Endothelial cell of umbilical vein (primary cell): ENCODE measurements around the gene HOXC13. TPM values are rescaled to one million over a fixed set of nuclear protein-coding genes. Genes with fewer than 3 reads are reported as not detected.
A peak's percentile ranks its signal among the peaks of the same experiment; 100 is the strongest.

Source experiments
- BruUV-seq: library from RNA; stranded (reverse); fragments of 400-500 nt; replicated peaks from 2 replicates; lab custom pipeline; 2021; lab: Mats Ljungman, UMichigan
- CTCF ChIA-PET: fragments of 300-600, 350-600 bp; sonication (Branson Sonifier 250); formaldehyde crosslinking; loops from one replicate; lab custom pipeline; 2021; ENCODE audit warnings: antibody characterized with exemption, inconsistent platforms; lab: Charles Lee
- POLR2A ChIA-PET: fragments of 300-600, 350-600 bp; sonication (Branson Sonifier 250); formaldehyde crosslinking; loops from one replicate; lab custom pipeline; 2021; ENCODE audit warnings: antibody characterized with exemption, inconsistent platforms; lab: Charles Lee
- DNase-seq: peaks from one replicate; pipeline ENCODE4 v3.0.0-alpha.2; 2011; ENCODE audit warnings: low read depth, low spot score
- FAIRE-seq: peaks from 2 replicates; lab custom pipeline; 2011; peaks lifted over from hg19 to GRCh38; lab: Jason Lieb, UNC
- H2AFZ ChIP-seq: 2 replicates; pipeline ENCODE4 v1.6.0; 2012; ENCODE audit warnings: low read depth, low read length, control low read depth, inconsistent platforms
- H3K27ac ChIP-seq: 2 replicates; pipeline ENCODE4 v1.5.1; 2011; ENCODE audit warnings: low read depth, mild to moderate bottlenecking, control low read depth, low read length, moderate library complexity; ENCODE audit not compliant: insufficient read depth
- H3K27me3 ChIP-seq, 2 experiments: 2 replicates each; pipeline versions ENCODE4 v1.6.0 to v1.6.1; 2011; ENCODE audit warnings: low read length in 2 of 2, mixed read lengths in 1 of 2; ENCODE audit not compliant: control insufficient read depth in 2 of 2, insufficient read depth in 2 of 2
- H3K36me3 ChIP-seq, 2 experiments: 2 replicates in 1 of 2; 3 replicates in 1 of 2; pipeline ENCODE4 v1.5.1; 2011; ENCODE audit warnings: low read length in 2 of 2, mild to moderate bottlenecking in 1 of 2, moderate library complexity in 1 of 2; ENCODE audit not compliant: control insufficient read depth in 2 of 2, insufficient read depth in 2 of 2; ENCODE audit errors: extremely low read depth in 1 of 2
- H3K4me1 ChIP-seq: 3 replicates; pipeline ENCODE4 v1.5.1; 2011; ENCODE audit warnings: mild to moderate bottlenecking, low read length; ENCODE audit not compliant: control insufficient read depth, insufficient read depth; ENCODE audit errors: extremely low read depth
- H3K4me2 ChIP-seq: 2 replicates; pipeline ENCODE4 v1.6.1; 2011; ENCODE audit warnings: low read length, control low read depth, mixed read lengths; ENCODE audit not compliant: insufficient read depth
- H3K4me3 ChIP-seq, 3 experiments: fragments of 200-600 bp in 1 of 3; sonication (generic), shearing (Covaris generic) in 1 of 3; replicated peaks in 1 of 3; 2 replicates each; pipeline ENCODE4 v1.5.1; 2011 to 2016; ENCODE audit warnings: control low read depth in 3 of 3, low read length in 3 of 3, mild to moderate bottlenecking in 2 of 3, inconsistent platforms in 1 of 3, low read depth in 1 of 3, moderate library complexity in 1 of 3; ENCODE audit not compliant: insufficient read depth in 1 of 3
- H3K79me2 ChIP-seq: 2 replicates; pipeline ENCODE4 v1.6.0; 2012; ENCODE audit warnings: low read length, inconsistent platforms; ENCODE audit not compliant: control insufficient read depth, insufficient read depth
- H3K9ac ChIP-seq: replicated peaks from 2 replicates; pipeline ENCODE3; 2011; ENCODE audit warnings: low read length, control low read depth; ENCODE audit not compliant: insufficient read depth; ENCODE audit errors: extremely low read depth
- H3K9me1 ChIP-seq: replicated peaks from 3 replicates; pipeline ENCODE4 v1.6.0; 2011; ENCODE audit warnings: mild to moderate bottlenecking, low read length; ENCODE audit not compliant: control insufficient read depth, insufficient read depth; ENCODE audit errors: extremely low read depth
- H3K9me3 ChIP-seq: replicated peaks from 2 replicates; pipeline ENCODE4 v1.5.1; 2012; ENCODE audit warnings: low read length, inconsistent platforms; ENCODE audit not compliant: control insufficient read depth, insufficient read depth
- H4K20me1 ChIP-seq: replicated peaks from 2 replicates; pipeline ENCODE3; 2011; ENCODE audit warnings: mild to moderate bottlenecking, low read length; ENCODE audit not compliant: control insufficient read depth, insufficient read depth; ENCODE audit errors: extremely low read depth
- EZH2 ChIP-seq: IDR thresholded peaks from 2 replicates; pipeline ENCODE4 v1.6.1; 2012; ENCODE audit warnings: borderline replicate concordance, low read depth, mild to moderate bottlenecking, moderate library complexity, low read length, inconsistent platforms; ENCODE audit not compliant: severe bottlenecking
- FOS ChIP-seq: IDR thresholded peaks from 2 replicates; pipeline ENCODE4 v1.6.1; 2011; ENCODE audit warnings: mild to moderate bottlenecking, low read length, moderate library complexity, borderline replicate concordance; ENCODE audit not compliant: insufficient read depth
- GATA2 ChIP-seq: IDR thresholded peaks from 2 replicates; pipeline ENCODE4 v1.7.0; 2011; ENCODE audit warnings: low read depth, mild to moderate bottlenecking, moderate library complexity, mixed read lengths, low read length; ENCODE audit not compliant: insufficient read length, insufficient read depth
- JUN ChIP-seq: IDR thresholded peaks from 2 replicates; pipeline ENCODE4 v1.6.1; 2011; ENCODE audit warnings: borderline replicate concordance, low read depth; ENCODE audit not compliant: insufficient read length, insufficient read depth
- MYC ChIP-seq: IDR thresholded peaks from one replicate; pipeline ENCODE4 v1.6.1; 2011; ENCODE audit warnings: mild to moderate bottlenecking, low read depth, low read length
- POLR2AphosphoS5 ChIP-seq: IDR thresholded peaks from 2 replicates; pipeline ENCODE4 v1.6.1; 2012; ENCODE audit warnings: low read depth, mild to moderate bottlenecking, control low read depth, low read length, moderate library complexity; ENCODE audit not compliant: insufficient read depth
- dilution Hi-C: fragments of 300-500 bp; cut with MboI; formaldehyde crosslinking; loops from one replicate; pipeline ENCODE4 v1.15.0; 2019; ENCODE audit warnings: low sequenced_read_pairs; ENCODE audit not compliant: extremely low pct_ligation_motif_present
- intact Hi-C: fragments of 100-400 bp; cut with micrococcal nuclease; formaldehyde crosslinking; loops from one replicate; pipeline ENCODE4 v1.10.0; 2022
- polyA plus RNA-seq, 4 experiments: library from polyadenylated mRNA; depleted of rRNA in 3 of 4; stranded (reverse) in 3 of 4; unstranded in 1 of 4; fragments of >200 nt; gene quantifications; 2 replicates each; pipeline versions ENCODE4 v1.2.1 to v1.2.3, GENCODE V29; 2011 to 2012; ENCODE audit warnings: missing spikeins in 1 of 4
- total RNA-seq: library from RNA; stranded (reverse); gene quantifications from 2 replicates; pipeline ENCODE4 v1.2.3, GENCODE V29; 2021
- TF ChIP-seq, protein P1 (sequence below), 2 donors: IDR thresholded peaks; 1 replicate in 1 of 2; 2 replicates in 1 of 2; pipeline ENCODE4 v1.5.1; 2011; ENCODE audit warnings: low read length in 2 of 2, mild to moderate bottlenecking in 2 of 2, moderate library complexity in 2 of 2, control low read depth in 1 of 2, inconsistent platforms in 1 of 2, low read depth in 1 of 2; ENCODE audit not compliant: insufficient read depth in 1 of 2; ENCODE audit errors: extremely low read depth in 1 of 2
- TF ChIP-seq, protein P2 (sequence below): IDR thresholded peaks from 2 replicates; pipeline ENCODE4 v1.6.1; 2011; ENCODE audit not compliant: insufficient read depth, insufficient read length

HOXC13 gene
- total and polyA plus RNA-seq, 2 donors (not counting 3 experiments of a cell fraction or from before 2014, with no cell fraction given): not detected

DNA sequence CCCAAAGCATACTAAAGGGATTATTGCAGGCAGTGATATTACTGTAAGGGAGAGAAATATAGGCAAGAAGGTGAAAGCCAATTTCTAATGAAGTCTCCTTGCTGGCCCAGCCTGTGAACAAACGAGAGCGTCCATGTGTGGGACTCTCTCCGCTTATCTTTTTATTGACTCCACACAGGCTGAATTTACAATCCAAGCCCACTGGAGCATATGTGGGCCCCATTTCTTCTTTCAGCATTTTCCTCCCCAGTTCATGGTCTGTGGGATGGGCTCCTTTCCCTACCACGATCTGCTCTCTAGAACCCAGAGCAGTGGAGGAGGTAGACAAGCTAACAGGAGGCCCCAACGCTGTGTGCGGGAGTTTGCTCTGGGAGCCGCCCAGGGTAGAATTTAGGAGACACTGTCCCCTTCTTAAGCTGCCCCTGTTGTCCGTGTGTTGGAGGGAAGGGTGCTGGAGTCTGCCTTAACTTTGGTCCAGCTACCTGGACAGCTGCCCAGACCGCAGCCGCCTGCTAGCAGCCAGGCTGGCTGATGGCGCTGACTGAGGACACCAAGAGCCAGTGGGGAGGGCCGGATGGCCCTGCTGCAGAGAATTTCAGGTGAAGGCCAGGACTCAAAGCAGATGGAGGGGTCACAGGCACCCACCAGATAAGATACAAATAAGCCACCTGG lies 31.1 kb downstream of the HOXC13 start:
- CTCF ChIA-PET: interaction anchor here (0.9 kb wide), 1 partner anchor 16 kb away, joined by 5 read pairs; the partner anchor contains the start of gene HOXC10
- no peak for FAIRE-seq
- POLR2A ChIA-PET: no interaction called here
- Histone ChIP-seq H3K9ac (no peak overlapping the region), H4K20me1 (no peaks in the 10 kb centered on the region), H3K79me2 (no peaks in the 10 kb centered on the region), H3K4me1 (no peaks in the 10 kb centered on the region), H3K36me3 (no peaks in the 10 kb centered on the region), H3K9me3 (no peaks in the 10 kb centered on the region), H3K27me3 (peaks cover 90 to 99% of the 10 kb centered on the region in 2 experiments), H2AFZ (no peak overlapping the region), H3K27ac (no peak overlapping the region), H3K9me1 (no peaks in the 10 kb centered on the region), H3K4me2 (no peak overlapping the region), H3K4me3 (no peak overlapping the region)
- dilution Hi-C loops: no loop called here
- no peak for DNase-seq
- BruUV-seq: no TSS peak
- intact Hi-C loops: no loop called here
- TF ChIP-seq EZH2 (peak; percentile 1), POLR2AphosphoS5 (no peak)

DNA sequence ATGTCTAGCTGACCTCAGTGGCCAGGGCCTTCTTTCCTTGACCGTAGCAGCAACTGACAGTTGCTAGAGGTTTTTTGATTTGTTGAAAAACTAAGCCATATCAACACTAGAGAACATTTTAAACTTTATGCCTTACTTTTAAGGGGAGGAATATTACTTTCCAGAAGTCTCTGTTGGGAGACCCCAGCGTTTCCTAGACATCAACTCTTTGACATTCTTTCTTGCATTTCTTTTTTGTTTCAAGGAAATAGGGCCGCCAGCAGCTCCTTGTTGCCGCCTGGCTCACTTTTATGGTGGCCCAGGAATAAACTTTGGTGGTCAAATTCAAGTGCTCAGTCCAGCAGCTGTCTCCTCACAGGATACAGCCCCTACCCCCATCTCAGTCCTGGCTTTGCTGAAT lies 31.8 kb downstream of the HOXC13 start:
- H3K9me3 ChIP-seq: no peaks in the 10 kb centered on the region
- H3K4me3 ChIP-seq: no peak overlapping the region
- FAIRE-seq (no peak), DNase-seq (no peak)
- intact Hi-C loops: no loop called here
- TF ChIP-seq, protein P1, sequence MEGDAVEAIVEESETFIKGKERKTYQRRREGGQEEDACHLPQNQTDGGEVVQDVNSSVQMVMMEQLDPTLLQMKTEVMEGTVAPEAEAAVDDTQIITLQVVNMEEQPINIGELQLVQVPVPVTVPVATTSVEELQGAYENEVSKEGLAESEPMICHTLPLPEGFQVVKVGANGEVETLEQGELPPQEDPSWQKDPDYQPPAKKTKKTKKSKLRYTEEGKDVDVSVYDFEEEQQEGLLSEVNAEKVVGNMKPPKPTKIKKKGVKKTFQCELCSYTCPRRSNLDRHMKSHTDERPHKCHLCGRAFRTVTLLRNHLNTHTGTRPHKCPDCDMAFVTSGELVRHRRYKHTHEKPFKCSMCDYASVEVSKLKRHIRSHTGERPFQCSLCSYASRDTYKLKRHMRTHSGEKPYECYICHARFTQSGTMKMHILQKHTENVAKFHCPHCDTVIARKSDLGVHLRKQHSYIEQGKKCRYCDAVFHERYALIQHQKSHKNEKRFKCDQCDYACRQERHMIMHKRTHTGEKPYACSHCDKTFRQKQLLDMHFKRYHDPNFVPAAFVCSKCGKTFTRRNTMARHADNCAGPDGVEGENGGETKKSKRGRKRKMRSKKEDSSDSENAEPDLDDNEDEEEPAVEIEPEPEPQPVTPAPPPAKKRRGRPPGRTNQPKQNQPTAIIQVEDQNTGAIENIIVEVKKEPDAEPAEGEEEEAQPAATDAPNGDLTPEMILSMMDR (IDR thresholded peaks at IDR 0.05; ENCODE audit: extremely low read depth in 1 of 2, insufficient read depth in 1 of 2, low read depth in 1 of 2, low read length in 2 of 2): no peak
- TF ChIP-seq, protein P2, sequence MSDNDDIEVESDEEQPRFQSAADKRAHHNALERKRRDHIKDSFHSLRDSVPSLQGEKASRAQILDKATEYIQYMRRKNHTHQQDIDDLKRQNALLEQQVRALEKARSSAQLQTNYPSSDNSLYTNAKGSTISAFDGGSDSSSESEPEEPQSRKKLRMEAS: no peak
- TF ChIP-seq JUN (no peak), GATA2 (no peak), FOS (no peak), POLR2AphosphoS5 (no peak), MYC (no peak)
- H3K36me3 ChIP-seq: no peaks in the 10 kb centered on the region
- no peak overlapping the region for H2AFZ ChIP-seq
- H3K79me2 ChIP-seq: no peaks in the 10 kb centered on the region
- POLR2A ChIA-PET: interaction anchor here (0.6 kb wide), 1 partner anchor 221 kb away, joined by 4 read pairs; no protein-coding TSS in a partner anchor
- H4K20me1 ChIP-seq: no peaks in the 10 kb centered on the region
- no peaks in the 10 kb centered on the region for H3K9me1 ChIP-seq
- no peak overlapping the region for H3K4me2 ChIP-seq
- no TSS peak for BruUV-seq
- dilution Hi-C loops: no loop called here
- peaks cover 89 to 99% of the 10 kb centered on the region in 2 experiments for H3K27me3 ChIP-seq
- H3K27ac ChIP-seq: no peak overlapping the region
- no peaks in the 10 kb centered on the region for H3K4me1 ChIP-seq
- H3K9ac ChIP-seq: no peak overlapping the region
- CTCF ChIA-PET: interaction anchor here (0.9 kb wide), 1 partner anchor 15 kb away, joined by 5 read pairs; the partner anchor contains the start of gene HOXC10
